Right lobe of liver (tissue), 6 donors: ENCODE results near the gene MAGED2. TPM values are rescaled to one million over a fixed set of nuclear protein-coding genes. Genes with fewer than 3 reads are reported as not detected.
"Not testable (repeated sequence)": the region's sequence is repeated elsewhere in the genome, so short reads cannot be mapped to it uniquely, and the experiment has no call there.

ENCODE experiments used
- ATAC-seq, 4 donors: fragments of 200-7000 bp; cut with Tn5 transposase; one replicate each; pipeline ENCODE4 v1.9.1; 2020; ENCODE audit warnings: mild to moderate bottlenecking in 4 of 4, moderate library complexity in 4 of 4
- DNase-seq, 3 donors: peaks; one replicate each; pipeline ENCODE4 v3.0.0-alpha.2; 2020
- H3K27ac ChIP-seq, 3 donors: fragments of 200-600 bp; one replicate each; pipeline ENCODE4 v1.8.0; 2022
- H3K27me3 ChIP-seq, 2 donors: fragments of 200-600 bp; one replicate each; pipeline ENCODE4 v1.8.0; 2022
- H3K36me3 ChIP-seq, 4 donors: fragments of 200-600 bp; sonication (generic) in 1 of 4; one replicate each; pipeline versions ENCODE4 v1.5.1 to v1.8.0; 2017 to 2022; ENCODE audit warnings: control low read depth in 1 of 4
- H3K4me1 ChIP-seq, 4 donors: fragments of 200-600 bp; sonication (generic) in 1 of 4; one replicate each; pipeline versions ENCODE4 v1.5.1 to v1.8.0; 2017 to 2022; ENCODE audit warnings: control low read depth in 1 of 4
- H3K4me3 ChIP-seq, 3 donors: fragments of 200-600 bp; one replicate each; pipeline ENCODE4 v1.8.0; 2022
- H3K9me3 ChIP-seq, 4 donors: fragments of 200-600 bp; sonication (generic) in 1 of 4; one replicate each; pipeline versions ENCODE4 v1.5.1 to v1.8.0; 2017 to 2022; ENCODE audit warnings: control low read depth in 1 of 4
- CTCF ChIP-seq, 4 donors: fragments of 200-600 bp in 3 of 4; fragments of 450-650 bp in 1 of 4; IDR thresholded peaks; one replicate each; pipeline versions ENCODE4 v1.5.1 to v1.8.0; 2016 to 2022; ENCODE audit warnings: antibody characterized with exemption in 4 of 4, mild to moderate bottlenecking in 2 of 4
- POLR2A ChIP-seq: fragments of 450-650 bp; IDR thresholded peaks from one replicate; pipeline ENCODE4 v1.6.1; 2017; ENCODE audit warnings: antibody characterized with exemption, mild to moderate bottlenecking
- WGBS: methylation state at CpG from one replicate; pipeline ENCODE4 v1.1.6; 2018; ENCODE audit warnings: low coverage, low lambda C conversion rate; ENCODE audit not compliant: insufficient coverage; ENCODE audit errors: missing lambda C conversion rate; 5-methylcytosine and 5-hydroxymethylcytosine counted together
- intact Hi-C, 2 donors: fragments of 100-400 bp; cut with DNase I; formaldehyde crosslinking; loops; one replicate each; pipeline versions ENCODE4 v1.11.2 to v1.14.1; 2022
- small RNA-seq, 2 experiments: library from RNA; depleted of rRNA; stranded (forward); fragments of <200 nt; gene quantifications; one replicate each; pipeline ENCODE3, GENCODE V24; 2016
- total RNA-seq, 6 experiments: library from RNA; depleted of rRNA in 2 of 6; stranded (reverse); fragments of >200 nt in 2 of 6; fragmentation: NEBNext Ultra II Directional in 3 of 6; extraction: Animal tissue kit (Norgen Biotek cat#: 25700) in 3 of 6; gene quantifications; one replicate each; pipeline versions ENCODE4 v1.1.0 to v1.2.4, GENCODE V29; 2016 to 2023
- donor health status: DM: no; HTN: yes; CAD: no.
- donor health status: DM: no; HTN: no; CAD: no.
- donor health status: DM: no; HTN: no; CAD: no.
- donor health status: DM: no; HTN: yes; CAD: no.
- donor health status: DM: no; HTN: yes; CAD: no.

Gene MAGED2
- total RNA-seq, 6 experiments from 2014 or later: 24.2 to 57.2 (median 38.7) TPM

- no peaks in the 10 kb centered on the region for H3K9me3 ChIP-seq
- WGBS: 44% methylated on average over 2 of the region's 2 CpGs
- intact Hi-C loops: no loop called here
- no peaks in the 10 kb centered on the region for H3K4me1 ChIP-seq
- H3K36me3 ChIP-seq: no peaks in the 10 kb centered on the region
- H3K27ac ChIP-seq: peak overlapping the region in 1 of 3 donors; percentile 16
- DNase-seq (no peak), ATAC-seq (peak; percentile 51 to 79 (median 73))
- no peak for TF ChIP-seq POLR2A
- no peak for TF ChIP-seq CTCF (IDR thresholded peaks at IDR 0.05)
- H3K4me3 ChIP-seq: no peak overlapping the region
- no peaks in the 10 kb centered on the region for H3K27me3 ChIP-seq
Measured at GRCh38 chrX:54843050-54843449, 35.5 kb downstream of the MAGED2 start.

GRCh38 chrX:54847700-54848099 is 40.2 kb downstream of the MAGED2 start:
- 84% methylated on average over 2 of the region's 2 CpGs for WGBS

GRCh38 chrX:54865208-54865607 is 57.7 kb downstream of the MAGED2 start:
- Histone ChIP-seq H3K4me3 (no peak overlapping the region), H3K27me3 (peaks cover 0 to 5% of the 10 kb centered on the region in 2 donors), H3K36me3 (no peaks in the 10 kb centered on the region), H3K4me1 (no peaks in the 10 kb centered on the region), H3K27ac (no peak overlapping the region), H3K9me3 (peaks cover 0 to 3% (median 0%) of the 10 kb centered on the region in 4 donors)
- WGBS: 12% methylated on average over 2 of the region's 2 CpGs
- ATAC-seq (no peak), DNase-seq (no peak)
- intact Hi-C loops: no loop called here
- TF ChIP-seq CTCF (IDR thresholded peaks at IDR 0.05) (no peak), POLR2A (no peak)

More at GRCh38 chrX:54847700-54848099, 40.2 kb downstream of the MAGED2 start:
- H3K9me3 ChIP-seq, ATAC-seq, H3K4me1 ChIP-seq, H3K36me3 ChIP-seq, H3K27me3 ChIP-seq, DNase-seq, intact Hi-C loops, H3K4me3 ChIP-seq, H3K27ac ChIP-seq: not testable (repeated sequence)

Small RNA genes within 50 kb of the gene (small RNA-seq; reads per million reads assigned to genes)
- gene AL049732.1: 0 reads per million in 2 experiments
- 5.7 to 7.7 reads per million in 2 experiments for gene SNORA11

Other genes with a start within 250 kb of the MAGED2 start
- not detected for gene ITIH6, start 9.5 kb upstream of the MAGED2 start, total RNA-seq
- gene TRO, start 113.1 kb downstream of the MAGED2 start, total RNA-seq: 1 to 10 TPM in 1 of 6 experiments, under 1 TPM in 5; 0.06 to 1.4 (median 0.49) TPM
- 10 to 100 TPM in 4 of 6 experiments, 1 to 10 TPM in 2; 3.8 to 21.8 (median 16.7) TPM for gene PFKFB1, start 186.4 kb downstream of the MAGED2 start, total RNA-seq
- 10 to 100 TPM in 2 of 6 experiments, 1 to 10 TPM in 4; 4.9 to 12.5 (median 8.6) TPM for gene APEX2, start 192.6 kb downstream of the MAGED2 start, total RNA-seq
- 1 to 10 TPM in 4 of 6 experiments, under 1 TPM in 1, not detected in 1; 0.16 to 8.3 (median 2.7) TPM for gene ALAS2, start 223.2 kb downstream of the MAGED2 start, total RNA-seq